Ovary (tissue), 9 donors: ENCODE data around the gene FAM3B. TPM values are rescaled to one million over a fixed set of nuclear protein-coding genes. Genes with fewer than 3 reads are reported as not detected.

Experiments
- DNase-seq, 5 donors: peaks; one replicate each; pipeline ENCODE4 v3.0.0-alpha.2; 2019 to 2020
- H3K27ac ChIP-seq, 2 donors: fragments of 200-600 bp; one replicate each; pipeline versions ENCODE4 v1.5.1 to v1.8.0; 2019 to 2022
- H3K27me3 ChIP-seq: fragments of 200-600 bp; one replicate; pipeline ENCODE4 v1.8.0; 2022
- H3K36me3 ChIP-seq: fragments of 200-600 bp; sonication (generic); one replicate; pipeline ENCODE4 v1.5.1; 2019
- H3K4me1 ChIP-seq: one replicate; pipeline ENCODE4 v1.8.1; 2013; ENCODE audit warnings: mild to moderate bottlenecking, moderate library complexity; ENCODE audit not compliant: insufficient read depth
- H3K4me3 ChIP-seq: fragments of 200-600 bp; sonication (generic); one replicate; pipeline ENCODE4 v1.5.1; 2017
- H3K9me3 ChIP-seq, 2 donors: fragments of 200-600 bp in 1 of 2; sonication (generic) in 1 of 2; one replicate each; pipeline versions ENCODE4 v1.5.1 to v1.8.1; 2013 to 2019; ENCODE audit warnings: mild to moderate bottlenecking in 1 of 2, moderate library complexity in 1 of 2
- EP300 ChIP-seq: sonication (generic); formaldehyde crosslinking; IDR thresholded peaks from one replicate; pipeline ENCODE4 v1.6.1; 2017; ENCODE audit warnings: antibody characterized with exemption
- POLR2A ChIP-seq: fragments of 450-650 bp; IDR thresholded peaks from one replicate; pipeline ENCODE4 v1.6.1; 2017; ENCODE audit warnings: antibody characterized with exemption, mild to moderate bottlenecking, moderate library complexity
- WGBS, 3 donors: extraction: QIAGEN DNeasy Blood & Tissue Kit in 1 of 3; methylation state at CpG; one replicate each; pipeline versions ENCODE4 v1.1.5 to v1.1.7; 2013 to 2017; 5-methylcytosine and 5-hydroxymethylcytosine counted together
- intact Hi-C, 4 donors: fragments of 100-400 bp; cut with DNase I; formaldehyde crosslinking; loops; one replicate each; pipeline versions ENCODE4 v1.11.0 to v1.15.1; 2022 to 2023
- polyA plus RNA-seq, 2 donors: library from polyadenylated mRNA; stranded (reverse); fragments of 200-250 nt in 1 of 2; fragments of 350-450 nt in 1 of 2; fragmentation: Illumina TruSeq in 1 of 2; extraction: RNeasy Lipid Tissue Mini Kit (QIAGEN cat#74804) in 1 of 2; gene quantifications; one replicate each; pipeline ENCODE4 v1.2.3, GENCODE V29; 2013 to 2014
- total RNA-seq, 7 donors: library from RNA; depleted of rRNA in 2 of 7; stranded (reverse); fragments of >200 nt in 2 of 7; fragmentation: NEBNext Ultra II Directional in 3 of 7; extraction: Animal tissue kit (Norgen Biotek cat#: 25700) in 3 of 7; gene quantifications; one replicate each; pipeline versions ENCODE4 v1.1.0 to v1.2.4, GENCODE V29; 2016 to 2023
- TF ChIP-seq, protein P1 (sequence below), 3 donors: fragments of 450-650 bp in 2 of 3; fragments of 200-600 bp in 1 of 3; IDR thresholded peaks; one replicate each; pipeline versions ENCODE4 v1.5.1 to v1.8.0; 2016 to 2022; ENCODE audit warnings: antibody characterized with exemption in 3 of 3, mild to moderate bottlenecking in 1 of 3
- donor health status: DM: no; HTN: no; CAD: no; lungs with moderate emphysema.
- donor health status: DM: no; HTN: no; CAD: no.
- donor health status: Bipolar disorder and iron deficiency.
- donor health status: DM: yes; HTN: yes; CAD: no.
- donor health status: DM: no; HTN: no; CAD: no.
- donor health status: DM: yes; HTN: yes; CAD: no.

FAM3B gene
- total and polyA plus RNA-seq, 9 donors, result 0.10 to 7.7 (median 1.0) TPM; not detected in 2

DNA sequence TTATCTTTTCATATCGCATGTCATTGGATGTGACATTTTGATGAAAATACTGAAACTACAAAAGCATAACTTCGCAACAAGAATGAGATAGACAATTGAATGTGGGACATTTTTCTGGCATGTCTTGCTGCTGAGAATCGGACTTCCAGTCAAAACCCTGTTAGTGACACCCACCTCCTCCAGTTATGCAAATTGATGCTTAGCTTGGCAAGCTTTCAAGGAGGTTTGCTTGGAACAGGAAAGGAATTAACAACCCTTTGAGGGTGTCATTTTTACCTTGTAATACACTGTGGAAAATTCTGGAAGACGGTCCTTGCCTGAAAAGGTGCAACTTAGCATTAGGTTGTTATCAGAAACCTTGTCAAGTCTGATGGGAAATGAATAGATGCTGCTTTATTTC, 38.8 kb upstream of the FAM3B start:
- H3K27ac ChIP-seq, result no peak overlapping the region
- H3K4me3 ChIP-seq, result no peak overlapping the region
- H3K36me3 ChIP-seq, result no peaks in the 10 kb centered on the region
- no peak for DNase-seq
- H3K4me1 ChIP-seq, result no peaks in the 10 kb centered on the region
- H3K27me3 ChIP-seq, result no peaks in the 10 kb centered on the region
- no peaks in the 10 kb centered on the region for H3K9me3 ChIP-seq
- 59 to 60% (median 60%) methylated on average over 4 of the region's 4 CpGs for WGBS, 3 donors
- intact Hi-C loops, result no loop called here
- TF ChIP-seq POLR2A (no peak), EP300 (no peak)
- TF ChIP-seq, protein P1, sequence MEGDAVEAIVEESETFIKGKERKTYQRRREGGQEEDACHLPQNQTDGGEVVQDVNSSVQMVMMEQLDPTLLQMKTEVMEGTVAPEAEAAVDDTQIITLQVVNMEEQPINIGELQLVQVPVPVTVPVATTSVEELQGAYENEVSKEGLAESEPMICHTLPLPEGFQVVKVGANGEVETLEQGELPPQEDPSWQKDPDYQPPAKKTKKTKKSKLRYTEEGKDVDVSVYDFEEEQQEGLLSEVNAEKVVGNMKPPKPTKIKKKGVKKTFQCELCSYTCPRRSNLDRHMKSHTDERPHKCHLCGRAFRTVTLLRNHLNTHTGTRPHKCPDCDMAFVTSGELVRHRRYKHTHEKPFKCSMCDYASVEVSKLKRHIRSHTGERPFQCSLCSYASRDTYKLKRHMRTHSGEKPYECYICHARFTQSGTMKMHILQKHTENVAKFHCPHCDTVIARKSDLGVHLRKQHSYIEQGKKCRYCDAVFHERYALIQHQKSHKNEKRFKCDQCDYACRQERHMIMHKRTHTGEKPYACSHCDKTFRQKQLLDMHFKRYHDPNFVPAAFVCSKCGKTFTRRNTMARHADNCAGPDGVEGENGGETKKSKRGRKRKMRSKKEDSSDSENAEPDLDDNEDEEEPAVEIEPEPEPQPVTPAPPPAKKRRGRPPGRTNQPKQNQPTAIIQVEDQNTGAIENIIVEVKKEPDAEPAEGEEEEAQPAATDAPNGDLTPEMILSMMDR (IDR thresholded peaks at IDR 0.05), result no peak

- WGBS, 3 donors, result 10 to 21% (median 10%) methylated on average over 18 of the region's 18 CpGs
- no peak overlapping the region for H3K27ac ChIP-seq
- no peak for DNase-seq
- no peaks in the 10 kb centered on the region for H3K36me3 ChIP-seq
- intact Hi-C loops, result loop anchor here in 3 of 4 donors (5.0 to 10.0 kb wide), 5 partner anchors 182 to 534 kb away; no protein-coding TSS in a partner anchor
- no peaks in the 10 kb centered on the region for H3K9me3 ChIP-seq
- H3K4me3 ChIP-seq, result no peak overlapping the region
- H3K4me1 ChIP-seq, result no peaks in the 10 kb centered on the region
- no peaks in the 10 kb centered on the region for H3K27me3 ChIP-seq
- TF ChIP-seq, protein P1 (IDR thresholded peaks at IDR 0.05), result no peak
- no peak for TF ChIP-seq EP300
- TF ChIP-seq POLR2A, result no peak
Observed at GRCh38 chr21:41280115-41280919, 36.3 kb upstream of the FAM3B start.

DNA sequence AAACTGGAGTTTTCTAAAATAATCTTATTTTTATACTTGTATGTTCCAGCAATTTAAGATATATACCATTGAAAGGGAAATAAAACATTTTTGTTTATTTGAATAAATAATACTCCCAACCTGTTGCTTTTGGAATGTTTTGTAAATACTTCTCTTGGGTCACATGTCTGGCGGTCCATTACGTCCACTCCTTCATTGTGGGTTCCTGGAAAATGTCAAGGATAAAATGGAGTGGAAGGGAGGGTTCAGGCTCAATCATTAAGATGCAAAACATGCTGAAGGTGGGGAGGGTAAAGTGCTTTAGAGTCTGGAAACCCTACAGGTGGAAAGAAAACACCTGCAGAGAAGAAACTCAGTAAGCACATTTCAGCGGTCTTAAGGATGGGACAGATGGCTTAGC, 34.2 kb upstream of the FAM3B start:
- Histone ChIP-seq H3K27me3 (no peaks in the 10 kb centered on the region), H3K27ac (no peak overlapping the region), H3K4me3 (no peak overlapping the region), H3K9me3 (no peaks in the 10 kb centered on the region), H3K36me3 (no peaks in the 10 kb centered on the region), H3K4me1 (no peaks in the 10 kb centered on the region)
- DNase-seq, result no peak
- WGBS, 3 donors, result 13 to 31% (median 14%) methylated on average over 3 of the region's 3 CpGs
- intact Hi-C loops, result loop anchor here in 3 of 4 donors (5.0 to 10.0 kb wide), 5 partner anchors 180 to 532 kb away; no protein-coding TSS in a partner anchor
- TF ChIP-seq EP300 (no peak), POLR2A (no peak)
- TF ChIP-seq, protein P1 (IDR thresholded peaks at IDR 0.05), result no peak

DNA sequence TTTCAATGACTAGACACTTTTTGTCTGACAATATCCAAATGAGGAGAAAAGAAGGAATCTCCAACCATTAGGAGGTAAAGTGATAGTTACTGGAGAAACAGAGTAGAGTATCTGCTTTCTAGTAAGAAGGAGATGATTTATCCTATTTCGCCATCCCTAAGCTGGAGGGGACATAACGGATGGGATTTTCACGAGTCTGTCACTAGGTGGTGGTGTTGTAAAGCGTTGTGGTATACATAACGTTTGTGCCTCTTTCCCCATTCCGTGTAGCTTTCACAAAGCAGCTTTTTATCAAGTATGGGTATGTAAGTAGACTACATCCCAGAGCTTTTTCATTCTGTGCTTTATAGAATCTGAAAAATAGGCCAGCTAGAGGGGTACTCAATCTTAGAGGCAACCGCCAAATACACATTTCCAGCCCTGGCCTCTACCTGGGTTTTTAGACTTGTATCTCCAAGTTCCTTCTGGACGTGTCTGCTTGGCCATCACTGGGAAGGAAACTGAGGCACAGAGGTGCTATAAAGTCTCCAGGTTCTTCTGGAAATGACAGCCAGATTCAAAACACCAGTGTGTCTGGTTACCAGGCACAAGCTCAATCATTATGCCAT, 33.3 kb upstream of the FAM3B start:
- intact Hi-C loops, result loop anchor here in 3 of 4 donors (5.0 to 10.0 kb wide), 5 partner anchors 179 to 531 kb away; no protein-coding TSS in a partner anchor
- peak in 1 of 5 donors; percentile 62 for DNase-seq
- no peaks in the 10 kb centered on the region for H3K27me3 ChIP-seq
- H3K4me1 ChIP-seq, result no peaks in the 10 kb centered on the region
- no peaks in the 10 kb centered on the region for H3K36me3 ChIP-seq
- TF ChIP-seq, protein P1 (IDR thresholded peaks at IDR 0.05), result peak; percentile 34 to 67 (median 47)
- no peak for TF ChIP-seq POLR2A
- 12 to 16% (median 13%) methylated on average over 8 of the region's 8 CpGs for WGBS, 3 donors
- no peak overlapping the region for H3K27ac ChIP-seq
- no peak overlapping the region for H3K4me3 ChIP-seq
- no peaks in the 10 kb centered on the region for H3K9me3 ChIP-seq
